Vagina (tissue), 2 donors: ENCODE data around the gene BAZ1B.

Experiments used
- CTCF ChIP-seq, 3 experiments: fragments of 450-650 bp in 2 of 3; fragments of 200-600 bp in 1 of 3; sonication (generic) in 1 of 3; IDR thresholded peaks; one replicate each; pipeline ENCODE4 v1.5.1; 2017 to 2019; ENCODE audit warnings: antibody characterized with exemption in 3 of 3, mild to moderate bottlenecking in 2 of 3, moderate library complexity in 2 of 3
- POLR2A ChIP-seq, 2 donors: fragments of 450-650 bp; IDR thresholded peaks; one replicate each; pipeline ENCODE4 v1.6.1; 2017; ENCODE audit warnings: antibody characterized with exemption in 2 of 2, mild to moderate bottlenecking in 2 of 2, moderate library complexity in 2 of 2

DNA sequence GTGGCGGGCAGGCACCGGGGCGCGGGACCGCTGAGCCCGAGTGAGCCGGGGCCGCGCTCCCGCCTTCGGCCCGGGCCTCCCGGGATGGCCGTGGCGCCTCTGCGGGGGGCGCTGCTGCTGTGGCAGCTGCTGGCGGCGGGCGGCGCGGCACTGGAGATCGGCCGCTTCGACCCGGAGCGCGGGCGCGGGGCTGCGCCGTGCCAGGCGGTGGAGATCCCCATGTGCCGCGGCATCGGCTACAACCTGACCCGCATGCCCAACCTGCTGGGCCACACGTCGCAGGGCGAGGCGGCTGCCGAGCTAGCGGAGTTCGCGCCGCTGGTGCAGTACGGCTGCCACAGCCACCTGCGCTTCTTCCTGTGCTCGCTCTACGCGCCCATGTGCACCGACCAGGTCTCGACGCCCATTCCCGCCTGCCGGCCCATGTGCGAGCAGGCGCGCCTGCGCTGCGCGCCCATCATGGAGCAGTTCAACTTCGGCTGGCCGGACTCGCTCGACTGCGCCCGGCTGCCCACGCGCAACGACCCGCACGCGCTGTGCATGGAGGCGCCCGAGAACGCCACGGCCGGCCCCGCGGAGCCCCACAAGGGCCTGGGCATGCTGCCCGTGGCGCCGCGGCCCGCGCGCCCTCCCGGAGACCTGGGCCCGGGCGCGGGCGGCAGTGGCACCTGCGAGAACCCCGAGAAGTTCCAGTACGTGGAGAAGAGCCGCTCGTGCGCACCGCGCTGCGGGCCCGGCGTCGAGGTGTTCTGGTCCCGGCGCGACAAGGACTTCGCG lies 88.0 kb downstream of the BAZ1B start:
- no peak for TF ChIP-seq CTCF (IDR thresholded peaks at IDR 0.05)
- TF ChIP-seq POLR2A (IDR thresholded peaks at IDR 0.05) = no peak
